Islet of Langerhans (tissue), 1 donor: ENCODE measurements around the gene CPNE4.
"Not testable (repeated sequence)": the region's sequence is repeated elsewhere in the genome, so short reads cannot be mapped to it uniquely, and the experiment has no call there.

Source experiments
- FAIRE-seq: peaks from one replicate; lab custom pipeline; 2011; peaks lifted over from hg19 to GRCh38; lab: Jason Lieb, UNC

CPNE4 gene

GRCh38 chr3:132034486-132035464 is at the start of gene CPNE4:
TSS of gene CPNE4 (minus strand) at chr3:132035014.
- no peak for FAIRE-seq

GRCh38 chr3:132083583-132084279 is 48.9 kb upstream of the CPNE4 start:
- FAIRE-seq: no peak

GRCh38 chr3:132083159-132083558 is 48.3 kb upstream of the CPNE4 start:
- FAIRE-seq: no peak

- FAIRE-seq: peak; percentile 64
These were observed 44.3 kb upstream of the CPNE4 start for GRCh38 chr3:132079147-132079546.

GRCh38 chr3:132073771-132074170 is 39.0 kb upstream of the CPNE4 start:
- FAIRE-seq: no peak

GRCh38 chr3:132071043-132071442 is 36.2 kb upstream of the CPNE4 start:
- FAIRE-seq: no peak

GRCh38 chr3:132064114-132064513 is 29.3 kb upstream of the CPNE4 start:
- no peak for FAIRE-seq

- no peak for FAIRE-seq
These were observed 27.7 kb upstream of the CPNE4 start for GRCh38 chr3:132062535-132062934.

GRCh38 chr3:132055872-132056271 is 21.1 kb upstream of the CPNE4 start:
- no peak for FAIRE-seq

- FAIRE-seq: no peak
These were observed 12.4 kb upstream of the CPNE4 start for GRCh38 chr3:132047209-132047608.

GRCh38 chr3:132044874-132045273 is 10.1 kb upstream of the CPNE4 start:
- FAIRE-seq: not testable (repeated sequence)

- FAIRE-seq: no peak
These were observed 7.9 kb upstream of the CPNE4 start for GRCh38 chr3:132042681-132043080.

- FAIRE-seq: peak; percentile 98
These were observed 3.5 kb upstream of the CPNE4 start for GRCh38 chr3:132038198-132038825.

GRCh38 chr3:132037581-132037980 is 2.8 kb upstream of the CPNE4 start:
- no peak for FAIRE-seq

- no peak for FAIRE-seq
These were observed 2.2 kb upstream of the CPNE4 start for GRCh38 chr3:132037056-132037455.

- FAIRE-seq: no peak
These were observed 723 bp downstream of the CPNE4 start for GRCh38 chr3:132034097-132034485.

GRCh38 chr3:132033471-132033870 is 1.3 kb downstream of the CPNE4 start:
- FAIRE-seq: no peak

- no peak for FAIRE-seq
These were observed 1.9 kb downstream of the CPNE4 start for GRCh38 chr3:132032959-132033358.

GRCh38 chr3:132029182-132029902 is 5.5 kb downstream of the CPNE4 start:
- no peak for FAIRE-seq

- no peak for FAIRE-seq
These were observed 11.9 kb downstream of the CPNE4 start for GRCh38 chr3:132022914-132023313.

- FAIRE-seq: no peak
These were observed 14.8 kb downstream of the CPNE4 start for GRCh38 chr3:132020058-132020457.

- no peak for FAIRE-seq
These were observed 17.7 kb downstream of the CPNE4 start for GRCh38 chr3:132017137-132017536.
